ENCODE data around the gene PSMC5. TPM values are rescaled to one million over a fixed set of nuclear protein-coding genes. Genes with fewer than 3 reads are reported as not detected.
A peak's percentile ranks its signal among the peaks of the same experiment; 100 is the strongest.

Gene PSMC5
- total and polyA plus RNA-seq, 9 of the 15 experiments (the other 6 are each of a cell fraction or from before 2014, with no cell fraction given) = 89.2 to 393 (median 161) TPM

DNA sequence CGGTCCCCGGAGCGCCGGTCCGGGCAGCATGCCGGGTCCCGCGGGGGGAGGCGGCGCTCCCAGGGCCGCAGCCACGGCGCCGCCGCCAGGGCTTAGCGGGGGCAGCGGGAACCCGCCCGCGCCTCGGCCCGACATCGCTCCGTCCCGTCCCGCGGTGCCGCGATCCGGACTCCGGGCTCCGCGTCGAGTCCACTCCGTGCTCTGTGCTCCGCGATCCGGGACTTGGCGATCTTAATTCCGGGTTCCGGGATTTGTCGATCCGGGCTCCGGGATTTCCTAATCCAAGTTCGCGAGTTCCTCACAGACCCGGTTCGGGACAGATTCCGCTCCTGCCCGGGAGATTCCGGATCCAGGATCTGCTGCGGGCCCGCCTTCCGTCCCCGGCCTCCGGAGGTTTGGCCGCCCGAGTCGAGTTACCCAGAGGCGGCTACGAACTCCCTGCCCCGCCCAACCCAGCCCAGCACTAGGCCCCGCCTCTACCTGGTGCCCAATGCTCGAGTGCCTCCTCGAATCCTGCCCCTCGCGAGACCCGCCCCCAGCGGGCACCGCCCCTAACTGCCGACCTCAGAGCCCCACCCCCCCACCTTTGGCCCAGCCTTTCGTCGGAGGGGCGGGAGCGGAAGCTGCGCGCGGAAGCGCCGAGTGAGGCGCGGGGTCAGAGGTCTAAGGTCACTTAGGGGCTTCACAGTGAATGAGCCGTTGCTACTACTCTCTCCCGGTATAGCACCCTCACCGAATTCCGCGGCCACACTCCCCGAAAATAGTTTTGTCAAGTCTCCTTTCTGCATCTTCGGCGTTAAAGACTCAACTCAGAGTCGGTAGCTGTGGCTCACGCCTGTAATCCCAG, 15.5 kb downstream of the PSMC5 start, which contains the start of gene SMARCD2 (continued):
- TF ChIP-seq SRSF3 (IDR thresholded peaks at IDR 0.05; ENCODE audit: insufficient read depth, low read length) (no peak), ATF2 (CRISPR knock-in tag; IDR thresholded peaks at IDR 0.05) (no peak), NELFE (IDR thresholded peaks at IDR 0.05; ENCODE audit: insufficient read depth, insufficient read length) (no peak), LARP7 (IDR thresholded peaks at IDR 0.05) (0 out of 2 replicates have a peak, but pooled peaks have one; percentile 74), SRSF1 (IDR thresholded peaks at IDR 0.05; ENCODE audit: low read depth, low read length) (no peak), ZNF384 (IDR thresholded peaks at IDR 0.05; ENCODE audit: low read depth, low read length) (peak; percentile 65; the same call in 1 of the 2 replicates), HDAC8 (tag; IDR thresholded peaks at IDR 0.05) (no peak; the same call in 1 of the 2 replicates), MITF (IDR thresholded peaks at IDR 0.05) (no peak), NR4A1 (CRISPR knock-in tag; IDR thresholded peaks at IDR 0.05) (peak; percentile 57; the same call in 1 of the 2 replicates), NR4A1 (tag; IDR thresholded peaks at IDR 0.05) (peak; percentile 76), HIVEP1 (CRISPR knock-in tag; IDR thresholded peaks at IDR 0.05) (0 out of 2 replicates have a peak, but pooled peaks have one; percentile 76), ZNF263 (CRISPR knock-in tag; IDR thresholded peaks at IDR 0.05; ENCODE audit: borderline replicate concordance) (no peak), FOXJ2 (tag; IDR thresholded peaks at IDR 0.05) (0 out of 2 replicates have a peak, but pooled peaks have one; percentile 39), ZFP30 (CRISPR knock-in tag; IDR thresholded peaks at IDR 0.05; ENCODE audit: borderline replicate concordance) (no peak), CSDE1 (IDR thresholded peaks at IDR 0.05) (no peak), FOXJ3 (CRISPR knock-in tag; IDR thresholded peaks at IDR 0.05) (no peak)
- TF ChIP-seq, protein P1, sequence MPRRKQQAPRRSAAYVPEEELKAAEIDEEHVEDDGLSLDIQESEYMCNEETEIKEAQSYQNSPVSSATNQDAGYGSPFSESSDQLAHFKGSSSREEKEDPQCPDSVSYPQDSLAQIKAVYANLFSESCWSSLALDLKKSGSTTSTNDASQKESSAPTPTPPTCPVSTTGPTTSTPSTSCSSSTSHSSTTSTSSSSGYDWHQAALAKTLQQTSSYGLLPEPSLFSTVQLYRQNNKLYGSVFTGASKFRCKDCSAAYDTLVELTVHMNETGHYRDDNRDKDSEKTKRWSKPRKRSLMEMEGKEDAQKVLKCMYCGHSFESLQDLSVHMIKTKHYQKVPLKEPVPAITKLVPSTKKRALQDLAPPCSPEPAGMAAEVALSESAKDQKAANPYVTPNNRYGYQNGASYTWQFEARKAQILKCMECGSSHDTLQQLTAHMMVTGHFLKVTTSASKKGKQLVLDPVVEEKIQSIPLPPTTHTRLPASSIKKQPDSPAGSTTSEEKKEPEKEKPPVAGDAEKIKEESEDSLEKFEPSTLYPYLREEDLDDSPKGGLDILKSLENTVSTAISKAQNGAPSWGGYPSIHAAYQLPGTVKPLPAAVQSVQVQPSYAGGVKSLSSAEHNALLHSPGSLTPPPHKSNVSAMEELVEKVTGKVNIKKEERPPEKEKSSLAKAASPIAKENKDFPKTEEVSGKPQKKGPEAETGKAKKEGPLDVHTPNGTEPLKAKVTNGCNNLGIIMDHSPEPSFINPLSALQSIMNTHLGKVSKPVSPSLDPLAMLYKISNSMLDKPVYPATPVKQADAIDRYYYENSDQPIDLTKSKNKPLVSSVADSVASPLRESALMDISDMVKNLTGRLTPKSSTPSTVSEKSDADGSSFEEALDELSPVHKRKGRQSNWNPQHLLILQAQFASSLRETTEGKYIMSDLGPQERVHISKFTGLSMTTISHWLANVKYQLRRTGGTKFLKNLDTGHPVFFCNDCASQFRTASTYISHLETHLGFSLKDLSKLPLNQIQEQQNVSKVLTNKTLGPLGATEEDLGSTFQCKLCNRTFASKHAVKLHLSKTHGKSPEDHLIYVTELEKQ (CRISPR knock-in tag; IDR thresholded peaks at IDR 0.05) = no peak
- TF ChIP-seq, protein P2, sequence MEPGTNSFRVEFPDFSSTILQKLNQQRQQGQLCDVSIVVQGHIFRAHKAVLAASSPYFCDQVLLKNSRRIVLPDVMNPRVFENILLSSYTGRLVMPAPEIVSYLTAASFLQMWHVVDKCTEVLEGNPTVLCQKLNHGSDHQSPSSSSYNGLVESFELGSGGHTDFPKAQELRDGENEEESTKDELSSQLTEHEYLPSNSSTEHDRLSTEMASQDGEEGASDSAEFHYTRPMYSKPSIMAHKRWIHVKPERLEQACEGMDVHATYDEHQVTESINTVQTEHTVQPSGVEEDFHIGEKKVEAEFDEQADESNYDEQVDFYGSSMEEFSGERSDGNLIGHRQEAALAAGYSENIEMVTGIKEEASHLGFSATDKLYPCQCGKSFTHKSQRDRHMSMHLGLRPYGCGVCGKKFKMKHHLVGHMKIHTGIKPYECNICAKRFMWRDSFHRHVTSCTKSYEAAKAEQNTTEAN (CRISPR knock-in tag; IDR thresholded peaks at IDR 0.05) = no peak

All from K562 (cell line).